Hematopoietic multipotent progenitor cell (in vitro differentiated cells): Measurements from ENCODE around the gene EDNRA. TPM values are rescaled to one million over a fixed set of nuclear protein-coding genes. Genes with fewer than 3 reads are reported as not detected.

Source experiments
- DNase-seq, 3 donors: peaks; one replicate each; pipeline ENCODE4 v3.0.0-alpha.2; 2011 to 2015; ENCODE audit warnings: low read depth in 2 of 3, low spot score in 2 of 3
- total RNA-seq: library from RNA; depleted of rRNA; stranded (reverse); fragments of >200 nt; gene quantifications from one replicate; pipeline ENCODE4 v1.2.3, GENCODE V29; 2012

EDNRA gene
- total RNA-seq, 1 donor, result not detected

- no peak for DNase-seq
These were observed 105.1 kb downstream of the EDNRA start for GRCh38 chr4:147586032-147586431.

- no peak for DNase-seq
These were observed 105.7 kb downstream of the EDNRA start for GRCh38 chr4:147586637-147587036.

- no peak for DNase-seq
These were observed 106.1 kb downstream of the EDNRA start for GRCh38 chr4:147587041-147587440.

GRCh38 chr4:147589586-147589985 lies 108.7 kb downstream of the EDNRA start:
- no peak for DNase-seq

- peak in 2 of 3 donors; percentile 41 to 73 for DNase-seq
These were observed 109.5 kb downstream of the EDNRA start for GRCh38 chr4:147590249-147590920.

GRCh38 chr4:147591106-147591505 lies 110.2 kb downstream of the EDNRA start:
- no peak for DNase-seq

GRCh38 chr4:147594107-147594506 lies 113.2 kb downstream of the EDNRA start:
- no peak for DNase-seq

Other genes starting within 250 kb of the EDNRA start
- 25.9 TPM for gene TMEM184C, start 136.3 kb downstream of the EDNRA start, total RNA-seq
- gene PRMT9, start 203.1 kb downstream of the EDNRA start, total RNA-seq, result 11.3 TPM